ENCODE results near the gene CDKAL1.

DNA sequence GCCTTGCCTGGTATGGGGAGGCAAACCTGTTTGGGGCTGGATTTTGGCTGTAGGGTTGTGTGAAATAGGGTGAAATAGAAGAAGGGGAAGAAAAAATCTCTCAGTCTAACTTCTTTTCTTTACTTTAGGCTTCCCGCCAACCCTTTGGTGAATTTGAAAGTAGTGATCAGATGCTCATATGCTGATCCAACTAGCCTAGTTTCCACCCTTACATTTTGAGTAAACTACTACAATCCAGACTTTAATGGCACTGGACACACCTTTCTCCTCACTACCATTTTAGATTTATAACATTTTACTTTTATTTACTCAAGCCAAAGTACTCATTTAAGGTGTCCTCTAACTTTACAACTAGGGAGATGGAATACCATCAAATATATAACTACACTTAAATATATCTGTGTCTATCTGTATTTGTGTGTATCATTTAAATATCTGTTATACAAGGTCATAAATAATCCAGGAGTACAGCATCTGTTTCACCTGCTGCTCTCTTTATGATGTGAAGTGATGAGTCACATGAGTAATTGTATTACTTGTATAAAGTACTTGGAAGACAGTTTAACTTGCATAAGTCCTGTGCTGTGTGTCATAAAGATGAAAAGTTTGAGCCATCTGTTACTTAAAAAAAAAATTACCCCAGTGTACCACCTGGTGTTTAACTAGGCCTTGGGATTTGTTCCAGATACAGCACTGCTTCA is 172.1 kb downstream of the CDKAL1 start:
- no peak for TF ChIP-seq EP300 (IDR thresholded peaks at IDR 0.05; ENCODE audit: borderline replicate concordance in 1 of 2, low read depth in 2 of 2, low read length in 2 of 2)
- no peak for TF ChIP-seq ASH2L (IDR thresholded peaks at IDR 0.05; ENCODE audit: low read length)
- TF ChIP-seq, protein P1, sequence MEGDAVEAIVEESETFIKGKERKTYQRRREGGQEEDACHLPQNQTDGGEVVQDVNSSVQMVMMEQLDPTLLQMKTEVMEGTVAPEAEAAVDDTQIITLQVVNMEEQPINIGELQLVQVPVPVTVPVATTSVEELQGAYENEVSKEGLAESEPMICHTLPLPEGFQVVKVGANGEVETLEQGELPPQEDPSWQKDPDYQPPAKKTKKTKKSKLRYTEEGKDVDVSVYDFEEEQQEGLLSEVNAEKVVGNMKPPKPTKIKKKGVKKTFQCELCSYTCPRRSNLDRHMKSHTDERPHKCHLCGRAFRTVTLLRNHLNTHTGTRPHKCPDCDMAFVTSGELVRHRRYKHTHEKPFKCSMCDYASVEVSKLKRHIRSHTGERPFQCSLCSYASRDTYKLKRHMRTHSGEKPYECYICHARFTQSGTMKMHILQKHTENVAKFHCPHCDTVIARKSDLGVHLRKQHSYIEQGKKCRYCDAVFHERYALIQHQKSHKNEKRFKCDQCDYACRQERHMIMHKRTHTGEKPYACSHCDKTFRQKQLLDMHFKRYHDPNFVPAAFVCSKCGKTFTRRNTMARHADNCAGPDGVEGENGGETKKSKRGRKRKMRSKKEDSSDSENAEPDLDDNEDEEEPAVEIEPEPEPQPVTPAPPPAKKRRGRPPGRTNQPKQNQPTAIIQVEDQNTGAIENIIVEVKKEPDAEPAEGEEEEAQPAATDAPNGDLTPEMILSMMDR (IDR thresholded peaks at IDR 0.05; ENCODE audit: control extremely low read depth in 1 of 3, insufficient read depth in 1 of 3, low read depth in 1 of 3, low read length in 3 of 3), result no peak
- TF ChIP-seq, protein P2, sequence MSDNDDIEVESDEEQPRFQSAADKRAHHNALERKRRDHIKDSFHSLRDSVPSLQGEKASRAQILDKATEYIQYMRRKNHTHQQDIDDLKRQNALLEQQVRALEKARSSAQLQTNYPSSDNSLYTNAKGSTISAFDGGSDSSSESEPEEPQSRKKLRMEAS (IDR thresholded peaks at IDR 0.05), result no peak
- TF ChIP-seq SP1 (IDR thresholded peaks at IDR 0.05; ENCODE audit: low read depth, low read length), result no peak
- TF ChIP-seq NRF1 (IDR thresholded peaks at IDR 0.05; ENCODE audit: low read depth, low read length), result no peak

Measured in H1 (cell line).